Keratinocyte (primary cell): ENCODE measurements around the gene NINJ1.

Experiments used
- EZH2 ChIP-seq: IDR thresholded peaks from one replicate; pipeline ENCODE4 v1.6.1; 2012; ENCODE audit warnings: inconsistent platforms, mild to moderate bottlenecking, low read length, moderate library complexity
- TF ChIP-seq, protein P1 (sequence below), 3 experiments: IDR thresholded peaks in 1 of 3; conservative IDR thresholded peaks in 1 of 3; optimal IDR thresholded peaks in 1 of 3; 2 replicates in 2 of 3; 3 replicates in 1 of 3; pipeline versions ENCODE3 to v1.5.1; 2011; ENCODE audit warnings: low read length in 3 of 3, mild to moderate bottlenecking in 3 of 3, moderate library complexity in 2 of 3, control low read depth in 1 of 3, inconsistent platforms in 1 of 3; ENCODE audit not compliant: insufficient read depth in 2 of 3; ENCODE audit errors: extremely low read depth in 1 of 3

DNA sequence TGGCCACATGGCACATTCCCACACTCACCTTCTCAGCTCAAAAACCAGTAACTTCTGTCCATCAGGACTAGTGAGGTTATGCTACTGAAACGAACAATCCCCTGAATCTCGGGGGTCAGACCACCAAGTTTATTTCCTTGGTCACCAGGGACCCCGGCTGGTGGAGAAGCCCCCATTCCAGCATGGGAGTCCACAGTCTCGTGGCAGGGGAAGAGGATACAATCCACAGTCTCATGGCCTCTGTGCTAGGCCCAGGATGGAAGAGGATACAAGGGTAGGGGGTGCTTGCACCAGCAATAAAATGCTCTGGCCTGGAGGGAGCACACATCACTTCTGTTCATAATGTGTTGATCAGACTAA lies 45.4 kb downstream of the NINJ1 start:
- TF ChIP-seq, protein P1, sequence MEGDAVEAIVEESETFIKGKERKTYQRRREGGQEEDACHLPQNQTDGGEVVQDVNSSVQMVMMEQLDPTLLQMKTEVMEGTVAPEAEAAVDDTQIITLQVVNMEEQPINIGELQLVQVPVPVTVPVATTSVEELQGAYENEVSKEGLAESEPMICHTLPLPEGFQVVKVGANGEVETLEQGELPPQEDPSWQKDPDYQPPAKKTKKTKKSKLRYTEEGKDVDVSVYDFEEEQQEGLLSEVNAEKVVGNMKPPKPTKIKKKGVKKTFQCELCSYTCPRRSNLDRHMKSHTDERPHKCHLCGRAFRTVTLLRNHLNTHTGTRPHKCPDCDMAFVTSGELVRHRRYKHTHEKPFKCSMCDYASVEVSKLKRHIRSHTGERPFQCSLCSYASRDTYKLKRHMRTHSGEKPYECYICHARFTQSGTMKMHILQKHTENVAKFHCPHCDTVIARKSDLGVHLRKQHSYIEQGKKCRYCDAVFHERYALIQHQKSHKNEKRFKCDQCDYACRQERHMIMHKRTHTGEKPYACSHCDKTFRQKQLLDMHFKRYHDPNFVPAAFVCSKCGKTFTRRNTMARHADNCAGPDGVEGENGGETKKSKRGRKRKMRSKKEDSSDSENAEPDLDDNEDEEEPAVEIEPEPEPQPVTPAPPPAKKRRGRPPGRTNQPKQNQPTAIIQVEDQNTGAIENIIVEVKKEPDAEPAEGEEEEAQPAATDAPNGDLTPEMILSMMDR (optimal IDR thresholded peaks at IDR 0.05 in 1 of 3, IDR thresholded peaks at IDR 0.05 in 1 of 3, conservative IDR thresholded peaks at IDR 0.05 in 1 of 3; ENCODE audit: extremely low read depth in 1 of 3, insufficient read depth in 2 of 3, low read length in 3 of 3): no peak
- TF ChIP-seq EZH2: no peak
